RWPE2 (cell line): Measurements from ENCODE around the gene DUSP16.

Source experiments
- ATAC-seq: fragments of 200-7000 bp; cut with Tn5 transposase; 3 replicates; pipeline ENCODE4 v1.9.1; 2021; ENCODE audit warnings: low read depth
- DNase-seq: peaks from one replicate; pipeline ENCODE4 v3.0.0-alpha.2; 2020; ENCODE audit warnings: low spot score
- H3K27ac ChIP-seq: fragments of 450-650 bp; 2 replicates; pipeline ENCODE4 v1.5.1; 2017; ENCODE audit warnings: mild to moderate bottlenecking; ENCODE audit not compliant: poor library complexity, severe bottlenecking
- H3K27me3 ChIP-seq: fragments of 250-450 bp; sonication (Bioruptor Pico); 2 replicates; pipeline ENCODE4 v1.5.1; 2021; ENCODE audit warnings: mild to moderate bottlenecking, moderate library complexity; ENCODE audit not compliant: insufficient read depth, poor library complexity, severe bottlenecking
- H3K36me3 ChIP-seq: fragments of 250-450 bp; sonication (Bioruptor Pico); 2 replicates; pipeline ENCODE4 v1.5.1; 2020; ENCODE audit warnings: low read depth, mild to moderate bottlenecking, moderate library complexity
- H3K4me1 ChIP-seq: fragments of 250-450 bp; sonication (Bioruptor Pico); 2 replicates; pipeline ENCODE4 v1.5.1; 2021; ENCODE audit warnings: mild to moderate bottlenecking, moderate library complexity; ENCODE audit not compliant: insufficient read depth, poor library complexity, severe bottlenecking
- H3K4me3 ChIP-seq: fragments of 250-450 bp; sonication (Bioruptor Pico); 2 replicates; pipeline ENCODE4 v1.5.1; 2021; ENCODE audit warnings: mild to moderate bottlenecking, moderate library complexity; ENCODE audit not compliant: severe bottlenecking
- H3K9me3 ChIP-seq: fragments of 250-450 bp; sonication (Bioruptor Pico); 2 replicates; pipeline ENCODE4 v1.5.1; 2021; ENCODE audit warnings: mild to moderate bottlenecking, moderate library complexity; ENCODE audit not compliant: severe bottlenecking
- TF ChIP-seq, protein P1 (sequence below): fragments of 450-650 bp; IDR thresholded peaks from one replicate; pipeline ENCODE4 v1.5.1; 2017; ENCODE audit warnings: mild to moderate bottlenecking, moderate library complexity; ENCODE audit not compliant: poor library complexity, severe bottlenecking

DUSP16 gene

GRCh38 chr12:12498210-12498609 is 64.5 kb downstream of the DUSP16 start:
- Histone ChIP-seq H3K4me3 (no peak overlapping the region), H3K36me3 (no peaks in the 10 kb centered on the region), H3K4me1 (no peaks in the 10 kb centered on the region), H3K27ac (no peak overlapping the region), H3K9me3 (no peaks in the 10 kb centered on the region), H3K27me3 (no peaks in the 10 kb centered on the region)
- TF ChIP-seq, protein P1, sequence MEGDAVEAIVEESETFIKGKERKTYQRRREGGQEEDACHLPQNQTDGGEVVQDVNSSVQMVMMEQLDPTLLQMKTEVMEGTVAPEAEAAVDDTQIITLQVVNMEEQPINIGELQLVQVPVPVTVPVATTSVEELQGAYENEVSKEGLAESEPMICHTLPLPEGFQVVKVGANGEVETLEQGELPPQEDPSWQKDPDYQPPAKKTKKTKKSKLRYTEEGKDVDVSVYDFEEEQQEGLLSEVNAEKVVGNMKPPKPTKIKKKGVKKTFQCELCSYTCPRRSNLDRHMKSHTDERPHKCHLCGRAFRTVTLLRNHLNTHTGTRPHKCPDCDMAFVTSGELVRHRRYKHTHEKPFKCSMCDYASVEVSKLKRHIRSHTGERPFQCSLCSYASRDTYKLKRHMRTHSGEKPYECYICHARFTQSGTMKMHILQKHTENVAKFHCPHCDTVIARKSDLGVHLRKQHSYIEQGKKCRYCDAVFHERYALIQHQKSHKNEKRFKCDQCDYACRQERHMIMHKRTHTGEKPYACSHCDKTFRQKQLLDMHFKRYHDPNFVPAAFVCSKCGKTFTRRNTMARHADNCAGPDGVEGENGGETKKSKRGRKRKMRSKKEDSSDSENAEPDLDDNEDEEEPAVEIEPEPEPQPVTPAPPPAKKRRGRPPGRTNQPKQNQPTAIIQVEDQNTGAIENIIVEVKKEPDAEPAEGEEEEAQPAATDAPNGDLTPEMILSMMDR = no peak
- DNase-seq = no peak
- no peak for ATAC-seq

DNA sequence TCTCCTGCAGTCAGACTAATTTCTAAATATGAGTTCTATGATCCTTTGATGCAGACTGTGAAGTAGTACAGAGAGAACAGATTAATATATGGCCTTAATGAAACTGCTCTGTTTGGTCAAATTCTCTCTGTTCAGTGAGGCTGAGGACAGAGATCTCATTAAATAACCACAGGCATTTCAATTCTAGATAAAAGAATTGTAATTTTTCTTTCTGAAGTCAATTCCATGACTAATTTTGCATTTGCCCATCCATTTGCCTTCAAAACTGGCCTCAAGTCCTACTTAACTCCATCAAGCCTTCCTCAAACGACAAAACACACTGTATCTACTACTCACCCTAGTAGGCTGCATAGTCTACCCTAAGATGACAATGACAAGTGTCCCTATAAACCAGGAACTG is 67.1 kb downstream of the DUSP16 start:
- Histone ChIP-seq H3K9me3 (no peaks in the 10 kb centered on the region), H3K27ac (no peak overlapping the region), H3K36me3 (no peaks in the 10 kb centered on the region), H3K4me3 (no peak overlapping the region), H3K4me1 (no peaks in the 10 kb centered on the region), H3K27me3 (no peaks in the 10 kb centered on the region)
- TF ChIP-seq, protein P1 = no peak
- ATAC-seq (no peak), DNase-seq (no peak)

GRCh38 chr12:12492547-12492946 is 70.1 kb downstream of the DUSP16 start:
- Histone ChIP-seq H3K27ac (no peak overlapping the region), H3K36me3 (no peaks in the 10 kb centered on the region), H3K4me1 (no peaks in the 10 kb centered on the region), H3K27me3 (no peaks in the 10 kb centered on the region), H3K4me3 (no peak overlapping the region), H3K9me3 (no peaks in the 10 kb centered on the region)
- TF ChIP-seq, protein P1 = no peak
- DNase-seq (no peak), ATAC-seq (no peak)

- no peaks in the 10 kb centered on the region for H3K27me3 ChIP-seq
- no peak for DNase-seq
- H3K4me1 ChIP-seq = no peaks in the 10 kb centered on the region
- H3K36me3 ChIP-seq = no peaks in the 10 kb centered on the region
- no peaks in the 10 kb centered on the region for H3K9me3 ChIP-seq
- no peak overlapping the region for H3K27ac ChIP-seq
- TF ChIP-seq, protein P1 = no peak
- no peak for ATAC-seq
- no peak overlapping the region for H3K4me3 ChIP-seq
These were observed 71.1 kb downstream of the DUSP16 start for GRCh38 chr12:12491606-12492005.

- Histone ChIP-seq H3K36me3 (no peaks in the 10 kb centered on the region), H3K4me1 (no peaks in the 10 kb centered on the region), H3K27ac (no peak overlapping the region), H3K4me3 (no peak overlapping the region), H3K27me3 (no peaks in the 10 kb centered on the region), H3K9me3 (no peaks in the 10 kb centered on the region)
- DNase-seq = no peak
- no peak for ATAC-seq
- TF ChIP-seq, protein P1 = no peak
These were observed 73.7 kb downstream of the DUSP16 start for GRCh38 chr12:12488823-12489550.
